GM12878 (cell line): ENCODE data around the gene DIP2C.

Experiments
- NR2C2 ChIP-seq: IDR thresholded peaks from 2 replicates; pipeline ENCODE4 v1.6.1; 2011; ENCODE audit warnings: borderline replicate concordance, low read depth; ENCODE audit not compliant: control insufficient read depth, insufficient read length
- POLR2A ChIP-seq: IDR thresholded peaks from 2 replicates; pipeline ENCODE4 v1.6.1; 2011; ENCODE audit warnings: low read depth, mild to moderate bottlenecking, low read length
- POLR2AphosphoS2 ChIP-seq: IDR thresholded peaks from 2 replicates; pipeline ENCODE4 v1.6.1; 2011; ENCODE audit warnings: low read depth, mild to moderate bottlenecking, low read length, improper control_type of control experiment, moderate library complexity
- RBBP5 ChIP-seq: fragments of 200-600 bp; sonication (generic); conservative IDR thresholded peaks from 2 replicates; pipeline ENCODE4 v1.6.1; 2016
- RCOR1 ChIP-seq: conservative IDR thresholded peaks from 2 replicates; pipeline ENCODE4 v1.6.1; 2012; ENCODE audit warnings: low read depth, low read length, improper control_type of control experiment
- SMAD1 ChIP-seq: fragments of 450-650 bp; IDR thresholded peaks from 2 replicates; pipeline ENCODE4 v1.6.1; 2018; ENCODE audit warnings: mild to moderate bottlenecking, low read depth; ENCODE audit not compliant: partially characterized antibody
- SUPT20H ChIP-seq: IDR thresholded peaks from 2 replicates; pipeline ENCODE4 v1.6.1; 2011; ENCODE audit warnings: low read depth, mild to moderate bottlenecking, low read length, moderate library complexity, borderline replicate concordance; ENCODE audit not compliant: control insufficient read depth
- TF ChIP-seq, protein P1 (sequence below): IDR thresholded peaks from 2 replicates; pipeline ENCODE4 v1.6.1; 2011; ENCODE audit warnings: low read depth, mild to moderate bottlenecking, low read length, moderate library complexity, borderline replicate concordance; ENCODE audit errors: extremely low read depth

GRCh38 chr10:500876-501275, 188.6 kb downstream of the DIP2C start:
- TF ChIP-seq SMAD1: no peak
- no peak for TF ChIP-seq RCOR1
- no peak for TF ChIP-seq SUPT20H
- TF ChIP-seq POLR2AphosphoS2: no peak
- TF ChIP-seq RBBP5: no peak
- TF ChIP-seq NR2C2: no peak
- TF ChIP-seq, protein P1, sequence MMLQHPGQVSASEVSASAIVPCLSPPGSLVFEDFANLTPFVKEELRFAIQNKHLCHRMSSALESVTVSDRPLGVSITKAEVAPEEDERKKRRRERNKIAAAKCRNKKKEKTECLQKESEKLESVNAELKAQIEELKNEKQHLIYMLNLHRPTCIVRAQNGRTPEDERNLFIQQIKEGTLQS: no peak
- TF ChIP-seq POLR2A: no peak
